IPS-18c (cell line): ENCODE results near the gene ARL5C.

Experiments used
- H3K4me3 ChIP-seq: 2 replicates; pipeline ENCODE4 v1.7.0; 2013; ENCODE audit warnings: low read depth, mild to moderate bottlenecking, low read length, moderate library complexity; ENCODE audit not compliant: insufficient read depth
- H3K9me3 ChIP-seq: one replicate; pipeline ENCODE4 v1.6.1; 2013; ENCODE audit warnings: mild to moderate bottlenecking, low read length, moderate library complexity; ENCODE audit not compliant: control insufficient read depth, insufficient read depth

ARL5C gene

GRCh38 chr17:39165841-39166349 lies at the start of gene ARL5C:
ARL5C (minus strand) TSS chr17:39166161; CDS start chr17:39165760, 401 bp downstream.
- H3K4me3 ChIP-seq, result peak within 1 kb of the TSS; percentile 69

GRCh38 chr17:39213852-39214251 lies 47.9 kb upstream of the ARL5C start:
- H3K9me3 ChIP-seq, result no peaks in the 10 kb centered on the region
- H3K4me3 ChIP-seq, result no peak overlapping the region

More at GRCh38 chr17:39165841-39166349, at the start of gene ARL5C:
- H3K9me3 ChIP-seq, result no peaks in the 10 kb centered on the region

- no peak overlapping the region for H3K4me3 ChIP-seq
- H3K9me3 ChIP-seq, result no peaks in the 10 kb centered on the region
These were observed 47.0 kb upstream of the ARL5C start for GRCh38 chr17:39212841-39213480.

GRCh38 chr17:39212195-39212810 lies 46.3 kb upstream of the ARL5C start:
- no peak overlapping the region for H3K4me3 ChIP-seq
- no peaks in the 10 kb centered on the region for H3K9me3 ChIP-seq

- Histone ChIP-seq H3K9me3 (no peaks in the 10 kb centered on the region), H3K4me3 (peak overlapping the region; percentile 47)
These were observed 44.1 kb upstream of the ARL5C start for GRCh38 chr17:39210093-39210434.

- H3K9me3 ChIP-seq, result no peaks in the 10 kb centered on the region
- peak overlapping the region; percentile 47 for H3K4me3 ChIP-seq
These were observed 43.5 kb upstream of the ARL5C start for GRCh38 chr17:39209317-39210092.

GRCh38 chr17:39208893-39209292 lies 42.9 kb upstream of the ARL5C start:
- no peak overlapping the region for H3K4me3 ChIP-seq
- no peaks in the 10 kb centered on the region for H3K9me3 ChIP-seq

- no peaks in the 10 kb centered on the region for H3K9me3 ChIP-seq
- no peak overlapping the region for H3K4me3 ChIP-seq
These were observed 42.2 kb upstream of the ARL5C start for GRCh38 chr17:39208136-39208535.

GRCh38 chr17:39205112-39205526 lies 39.2 kb upstream of the ARL5C start:
- Histone ChIP-seq H3K4me3 (no peak overlapping the region), H3K9me3 (peaks cover 2% of the 10 kb centered on the region)

GRCh38 chr17:39204245-39204644 lies 38.3 kb upstream of the ARL5C start:
- Histone ChIP-seq H3K9me3 (peaks cover 2% of the 10 kb centered on the region), H3K4me3 (no peak overlapping the region)

GRCh38 chr17:39200957-39201510 lies 35.1 kb upstream of the ARL5C start:
- Histone ChIP-seq H3K4me3 (peak overlapping the region; percentile 81), H3K9me3 (peaks cover 2% of the 10 kb centered on the region)

GRCh38 chr17:39200070-39200879 lies 34.3 kb upstream of the ARL5C start, which contains the start of gene RPL19:
RPL19 (plus strand) TSS chr17:39200283; CDS start chr17:39200345, 62 bp downstream.
- H3K4me3 ChIP-seq, result peak within 1 kb of the TSS; percentile 81
- peaks cover 2% of the 10 kb centered on the region for H3K9me3 ChIP-seq

GRCh38 chr17:39199820-39200069 lies 33.8 kb upstream of the ARL5C start:
- Histone ChIP-seq H3K9me3 (peaks cover 2% of the 10 kb centered on the region), H3K4me3 (peak overlapping the region; percentile 81)

GRCh38 chr17:39198186-39198566 lies 32.2 kb upstream of the ARL5C start:
- peak overlapping the region; percentile 81 for H3K4me3 ChIP-seq

GRCh38 chr17:39197380-39198185 lies 31.6 kb upstream of the ARL5C start, which contains the start of gene CACNB1:
CACNB1 (minus strand) TSS chr17:39197669; CDS start chr17:39197495, 174 bp downstream.
- Histone ChIP-seq H3K4me3 (peak within 1 kb of the TSS; percentile 81), H3K9me3 (peaks cover 2% of the 10 kb centered on the region)

More at GRCh38 chr17:39198186-39198566, 32.2 kb upstream of the ARL5C start:
- peaks cover 2% of the 10 kb centered on the region for H3K9me3 ChIP-seq

GRCh38 chr17:39196808-39197291 lies 30.9 kb upstream of the ARL5C start:
- H3K9me3 ChIP-seq, result peaks cover 1% of the 10 kb centered on the region
- H3K4me3 ChIP-seq, result peak overlapping the region; percentile 81
